K562 (cell line): ENCODE results near the gene CLIP1. TPM values are rescaled to one million over a fixed set of nuclear protein-coding genes. Genes with fewer than 3 reads are reported as not detected.
A peak's percentile ranks its signal among the peaks of the same experiment; 100 is the strongest.

ENCODE experiments used
- CBX2 ChIP-seq: fragments of 200-600 bp; sonication (generic); IDR thresholded peaks from one replicate; pipeline ENCODE4 v1.6.1; 2012; ENCODE audit warnings: mild to moderate bottlenecking, low read length, inconsistent platforms; ENCODE audit not compliant: insufficient read depth, poor library complexity, severe bottlenecking
- CHCHD3 ChIP-seq: fragments of 250-450 bp; sonication (Bioruptor Pico); IDR thresholded peaks from 2 replicates; pipeline ENCODE4 v2.1.2; 2022; ENCODE audit warnings: mild to moderate bottlenecking
- CREM ChIP-seq: IDR thresholded peaks from 2 replicates; pipeline ENCODE4 v1.6.1; 2014; ENCODE audit warnings: antibody characterized with exemption, low read depth
- HDAC1 ChIP-seq, 2 experiments: fragments of 450-650 bp; IDR thresholded peaks; 2 replicates each; pipeline ENCODE4 v1.6.1; 2016 to 2017; ENCODE audit warnings: inconsistent platforms in 1 of 2, mild to moderate bottlenecking in 1 of 2, moderate library complexity in 1 of 2
- HDGF ChIP-seq: fragments of 450-650 bp; IDR thresholded peaks from 2 replicates; pipeline ENCODE4 v1.6.1; 2016
- HMG20B ChIP-seq: fragments of 250-450 bp; sonication (Bioruptor Pico); IDR thresholded peaks from 2 replicates; pipeline ENCODE4 v1.5.0; 2021; ENCODE audit warnings: mild to moderate bottlenecking
- HNRNPK ChIP-seq: fragments of 200-400 bp; formaldehyde crosslinking; IDR thresholded peaks from one replicate; pipeline ENCODE4 v1.6.1; 2018; ENCODE audit warnings: mild to moderate bottlenecking, low read depth, low read length; ENCODE audit not compliant: poor library complexity, severe bottlenecking
- NFATC3 ChIP-seq: fragments of 450-650 bp; IDR thresholded peaks from 2 replicates; pipeline ENCODE4 v1.6.1; 2017; ENCODE audit warnings: mild to moderate bottlenecking
- PURB ChIP-seq: sonication (generic); formaldehyde crosslinking; IDR thresholded peaks from 2 replicates; pipeline ENCODE4 v1.9.0; 2021; ENCODE audit warnings: low read depth, mild to moderate bottlenecking, missing genetic modification reagents
- SMAD3 ChIP-seq: fragments of 450-650 bp; formaldehyde crosslinking; conservative IDR thresholded peaks from 2 replicates; pipeline ENCODE4 v1.4.0; 2020; ENCODE audit warnings: mild to moderate bottlenecking
- SMARCE1 ChIP-seq: fragments of 450-650 bp; IDR thresholded peaks from 2 replicates; pipeline ENCODE4 v1.7.1; 2016; ENCODE audit warnings: mild to moderate bottlenecking
- SUPT5H ChIP-seq: fragments of 450-650 bp; IDR thresholded peaks from 2 replicates; pipeline ENCODE4 v1.6.1; 2016
- ZNF212 ChIP-seq: fragments of 450-650 bp; formaldehyde crosslinking; IDR thresholded peaks from 2 replicates; pipeline ENCODE4 v1.4.0; 2020; ENCODE audit warnings: mild to moderate bottlenecking
- ZNF23 ChIP-seq: fragments of 250-450 bp; sonication (Bioruptor Pico); IDR thresholded peaks from 2 replicates; pipeline ENCODE4 v1.4.0; 2020; ENCODE audit warnings: mild to moderate bottlenecking
- ZNF717 ChIP-seq: fragments of 250-450 bp; sonication (Bioruptor Pico); IDR thresholded peaks from 2 replicates; pipeline ENCODE4 v1.5.0; 2021
- ZNF77 ChIP-seq: fragments of 250-450 bp; sonication (Bioruptor Pico); IDR thresholded peaks from 2 replicates; pipeline ENCODE4 v1.5.0; 2020
- polyA plus RNA-seq, 8 experiments: library from polyadenylated mRNA; depleted of rRNA in 4 of 8; stranded (reverse) in 5 of 8; unstranded in 3 of 8; fragments of >200 nt; fragmentation: Nextera tagmentation in 2 of 8; fragmentation: Illumina TruSeq in 1 of 8; extraction: Ambion mirVana in 2 of 8; extraction: Trizol in 1 of 8; gene quantifications; 2 replicates each; pipeline versions ENCODE4 v1.2.1 to v1.2.3, GENCODE V29; 2011 to 2014; ENCODE audit warnings: inconsistent platforms in 1 of 8, missing spikeins in 1 of 8
- total RNA-seq, 7 experiments: library from RNA; depleted of rRNA in 6 of 7; stranded (reverse); fragments of >200 nt in 6 of 7; fragmentation: Illumina TruSeq in 2 of 7; extraction: Trizol in 2 of 7; gene quantifications; 2 replicates each; pipeline versions ENCODE4 v1.2.1 to v1.2.3, GENCODE V29; 2011 to 2021; ENCODE audit warnings: low replicate concordance in 1 of 7
- TF ChIP-seq, protein P1 (sequence below): fragments of 450-650 bp; IDR thresholded peaks from 2 replicates; pipeline ENCODE4 v1.6.1; 2017; ENCODE audit warnings: antibody characterized with exemption, mild to moderate bottlenecking
- TF ChIP-seq, protein P2 (sequence below): fragments of 450-650 bp; IDR thresholded peaks from 2 replicates; pipeline ENCODE4 v1.6.1; 2017; ENCODE audit warnings: antibody characterized with exemption
- TF ChIP-seq, protein P3 (sequence below): sonication (generic); formaldehyde crosslinking; IDR thresholded peaks from 2 replicates; pipeline ENCODE4 v1.8.1; 2022; ENCODE audit warnings: missing genetic modification reagents
- TF ChIP-seq, protein P4 (sequence below): fragments of 250-450 bp; sonication (Bioruptor Pico); IDR thresholded peaks from 2 replicates; pipeline ENCODE4 v1.8.0; 2021; ENCODE audit warnings: moderate library complexity, mild to moderate bottlenecking, inconsistent platforms
- TF ChIP-seq, protein P5 (sequence below): fragments of 250-450 bp; sonication (Bioruptor Pico); IDR thresholded peaks from 2 replicates; pipeline ENCODE4 v1.5.0; 2021

Gene CLIP1
- total and polyA plus RNA-seq, 9 of the 15 experiments (the other 6 are each of a cell fraction or from before 2014, with no cell fraction given), result 5.8 to 33.9 (median 27.6) TPM

DNA sequence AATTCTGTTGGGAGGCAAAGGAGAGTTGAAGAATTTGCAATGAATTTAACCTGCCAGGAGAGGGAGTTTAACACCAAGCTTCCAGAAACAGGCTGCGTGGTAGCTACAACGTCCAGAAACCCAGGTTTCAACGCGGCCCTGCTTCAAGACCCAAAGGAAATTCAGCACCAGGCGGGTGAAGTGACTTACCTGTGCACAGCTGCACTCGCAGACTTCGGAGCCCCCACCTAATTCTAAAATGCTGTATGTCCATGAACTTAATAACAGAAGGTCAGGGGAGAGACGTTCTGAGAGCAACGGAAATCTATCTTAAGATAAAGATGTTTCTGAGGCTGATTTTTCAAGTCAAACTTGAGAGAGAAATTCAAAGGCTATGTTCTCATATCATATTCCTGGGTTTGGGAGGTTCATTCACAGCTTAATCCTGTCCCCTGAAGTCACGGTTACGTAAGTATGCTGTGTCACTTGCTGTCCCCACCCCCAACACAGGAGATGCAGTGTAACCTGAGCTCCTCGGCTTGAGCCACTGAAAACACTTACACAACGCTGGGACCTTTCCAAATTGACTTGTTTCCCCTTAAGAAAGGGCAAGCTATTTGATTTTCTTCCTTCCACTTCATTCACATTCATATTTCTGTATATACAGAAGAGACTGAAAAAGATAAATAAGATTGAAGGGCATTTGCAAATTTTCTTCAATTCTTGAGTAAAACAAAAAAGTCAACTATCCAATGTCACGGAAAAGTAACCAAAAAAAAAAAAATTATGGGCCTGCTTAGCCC, 22.7 kb downstream of the CLIP1 start (continued):
- TF ChIP-seq, protein P1, sequence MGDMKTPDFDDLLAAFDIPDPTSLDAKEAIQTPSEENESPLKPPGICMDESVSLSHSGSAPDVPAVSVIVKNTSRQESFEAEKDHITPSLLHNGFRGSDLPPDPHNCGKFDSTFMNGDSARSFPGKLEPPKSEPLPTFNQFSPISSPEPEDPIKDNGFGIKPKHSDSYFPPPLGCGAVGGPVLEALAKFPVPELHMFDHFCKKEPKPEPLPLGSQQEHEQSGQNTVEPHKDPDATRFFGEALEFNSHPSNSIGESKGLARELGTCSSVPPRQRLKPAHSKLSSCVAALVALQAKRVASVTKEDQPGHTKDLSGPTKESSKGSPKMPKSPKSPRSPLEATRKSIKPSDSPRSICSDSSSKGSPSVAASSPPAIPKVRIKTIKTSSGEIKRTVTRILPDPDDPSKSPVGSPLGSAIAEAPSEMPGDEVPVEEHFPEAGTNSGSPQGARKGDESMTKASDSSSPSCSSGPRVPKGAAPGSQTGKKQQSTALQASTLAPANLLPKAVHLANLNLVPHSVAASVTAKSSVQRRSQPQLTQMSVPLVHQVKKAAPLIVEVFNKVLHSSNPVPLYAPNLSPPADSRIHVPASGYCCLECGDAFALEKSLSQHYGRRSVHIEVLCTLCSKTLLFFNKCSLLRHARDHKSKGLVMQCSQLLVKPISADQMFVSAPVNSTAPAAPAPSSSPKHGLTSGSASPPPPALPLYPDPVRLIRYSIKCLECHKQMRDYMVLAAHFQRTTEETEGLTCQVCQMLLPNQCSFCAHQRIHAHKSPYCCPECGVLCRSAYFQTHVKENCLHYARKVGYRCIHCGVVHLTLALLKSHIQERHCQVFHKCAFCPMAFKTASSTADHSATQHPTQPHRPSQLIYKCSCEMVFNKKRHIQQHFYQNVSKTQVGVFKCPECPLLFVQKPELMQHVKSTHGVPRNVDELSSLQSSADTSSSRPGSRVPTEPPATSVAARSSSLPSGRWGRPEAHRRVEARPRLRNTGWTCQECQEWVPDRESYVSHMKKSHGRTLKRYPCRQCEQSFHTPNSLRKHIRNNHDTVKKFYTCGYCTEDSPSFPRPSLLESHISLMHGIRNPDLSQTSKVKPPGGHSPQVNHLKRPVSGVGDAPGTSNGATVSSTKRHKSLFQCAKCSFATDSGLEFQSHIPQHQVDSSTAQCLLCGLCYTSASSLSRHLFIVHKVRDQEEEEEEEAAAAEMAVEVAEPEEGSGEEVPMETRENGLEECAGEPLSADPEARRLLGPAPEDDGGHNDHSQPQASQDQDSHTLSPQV, result no peak; the same call in 1 of the 2 replicates
- TF ChIP-seq, protein P2, sequence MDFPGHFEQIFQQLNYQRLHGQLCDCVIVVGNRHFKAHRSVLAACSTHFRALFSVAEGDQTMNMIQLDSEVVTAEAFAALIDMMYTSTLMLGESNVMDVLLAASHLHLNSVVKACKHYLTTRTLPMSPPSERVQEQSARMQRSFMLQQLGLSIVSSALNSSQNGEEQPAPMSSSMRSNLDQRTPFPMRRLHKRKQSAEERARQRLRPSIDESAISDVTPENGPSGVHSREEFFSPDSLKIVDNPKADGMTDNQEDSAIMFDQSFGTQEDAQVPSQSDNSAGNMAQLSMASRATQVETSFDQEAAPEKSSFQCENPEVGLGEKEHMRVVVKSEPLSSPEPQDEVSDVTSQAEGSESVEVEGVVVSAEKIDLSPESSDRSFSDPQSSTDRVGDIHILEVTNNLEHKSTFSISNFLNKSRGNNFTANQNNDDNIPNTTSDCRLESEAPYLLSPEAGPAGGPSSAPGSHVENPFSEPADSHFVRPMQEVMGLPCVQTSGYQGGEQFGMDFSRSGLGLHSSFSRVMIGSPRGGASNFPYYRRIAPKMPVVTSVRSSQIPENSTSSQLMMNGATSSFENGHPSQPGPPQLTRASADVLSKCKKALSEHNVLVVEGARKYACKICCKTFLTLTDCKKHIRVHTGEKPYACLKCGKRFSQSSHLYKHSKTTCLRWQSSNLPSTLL, result no peak; the same call in 1 of the 2 replicates
- TF ChIP-seq SMARCE1, result no peak
- no peak for TF ChIP-seq CBX2
- TF ChIP-seq, protein P3, sequence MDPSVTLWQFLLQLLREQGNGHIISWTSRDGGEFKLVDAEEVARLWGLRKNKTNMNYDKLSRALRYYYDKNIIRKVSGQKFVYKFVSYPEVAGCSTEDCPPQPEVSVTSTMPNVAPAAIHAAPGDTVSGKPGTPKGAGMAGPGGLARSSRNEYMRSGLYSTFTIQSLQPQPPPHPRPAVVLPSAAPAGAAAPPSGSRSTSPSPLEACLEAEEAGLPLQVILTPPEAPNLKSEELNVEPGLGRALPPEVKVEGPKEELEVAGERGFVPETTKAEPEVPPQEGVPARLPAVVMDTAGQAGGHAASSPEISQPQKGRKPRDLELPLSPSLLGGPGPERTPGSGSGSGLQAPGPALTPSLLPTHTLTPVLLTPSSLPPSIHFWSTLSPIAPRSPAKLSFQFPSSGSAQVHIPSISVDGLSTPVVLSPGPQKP (CRISPR knock-in tag), result no peak
- TF ChIP-seq NFATC3, result no peak
- TF ChIP-seq, protein P4, sequence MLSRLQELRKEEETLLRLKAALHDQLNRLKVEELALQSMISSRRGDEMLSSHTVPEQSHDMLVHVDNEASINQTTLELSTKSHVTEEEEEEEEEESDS (CRISPR knock-in tag), result no peak
- TF ChIP-seq HDAC1 (IDR thresholded peaks at IDR 0.05), result no peak; a peak in 1 of 4 replicates
- TF ChIP-seq SUPT5H, result no peak
- TF ChIP-seq HMG20B (CRISPR knock-in tag), result no peak
- no peak for TF ChIP-seq ZNF23 (CRISPR knock-in tag)
- TF ChIP-seq HNRNPK, result no peak
- TF ChIP-seq ZNF717, result no peak
- no peak for TF ChIP-seq ZNF212 (CRISPR knock-in tag)
- TF ChIP-seq CHCHD3 (CRISPR knock-in tag), result no peak
- no peak for TF ChIP-seq HDGF
- no peak for TF ChIP-seq ZNF77 (CRISPR knock-in tag)
- no peak for TF ChIP-seq SMAD3
- TF ChIP-seq, protein P5, sequence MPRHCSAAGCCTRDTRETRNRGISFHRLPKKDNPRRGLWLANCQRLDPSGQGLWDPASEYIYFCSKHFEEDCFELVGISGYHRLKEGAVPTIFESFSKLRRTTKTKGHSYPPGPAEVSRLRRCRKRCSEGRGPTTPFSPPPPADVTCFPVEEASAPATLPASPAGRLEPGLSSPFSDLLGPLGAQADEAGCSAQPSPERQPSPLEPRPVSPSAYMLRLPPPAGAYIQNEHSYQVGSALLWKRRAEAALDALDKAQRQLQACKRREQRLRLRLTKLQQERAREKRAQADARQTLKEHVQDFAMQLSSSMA (CRISPR knock-in tag), result no peak
- TF ChIP-seq PURB (CRISPR knock-in tag), result no peak
- TF ChIP-seq CREM, result peak; percentile 92
